Activated T-cell treated with anti-CD3 and anti-CD28 coated beads, Interleukin-2, amount 50 U/mL, for 72 hours (primary cell): ENCODE results near the gene POTEF. TPM values are rescaled to one million over a fixed set of nuclear protein-coding genes. Genes with fewer than 3 reads are reported as not detected.

Experiments used
- total RNA-seq, 2 donors: library from RNA; stranded (reverse); gene quantifications; one replicate each; pipeline ENCODE4 v1.2.3, GENCODE V29; 2022

Gene POTEF
- total RNA-seq, 2 donors from 2014 or later = not detected

Other genes starting within 250 kb of the POTEF start
- gene RAB6C, start 149.6 kb downstream of the POTEF start, total RNA-seq = under 1 TPM in 1 of 2 donors, not detected in 1; 0.14 TPM
- gene CCDC74B, start 15.9 kb upstream of the POTEF start, total RNA-seq = 1 to 10 TPM in 1 of 2 donors, under 1 TPM in 1; 0.99 to 2.2 TPM
- 10 to 100 TPM; 68.1 to 78.8 TPM for gene SMPD4, start 52.4 kb upstream of the POTEF start, total RNA-seq
- gene MZT2B, start 53.0 kb upstream of the POTEF start, total RNA-seq = 100 to 1,000 TPM; 324 to 329 TPM
- gene TUBA3E, start 69.2 kb upstream of the POTEF start, total RNA-seq = not detected
- 10 to 100 TPM; 77.4 to 95.4 TPM for gene IMP4, start 213.7 kb upstream of the POTEF start, total RNA-seq
- gene PTPN18, start 226.8 kb upstream of the POTEF start, total RNA-seq = 10 to 100 TPM; 48.8 to 50.7 TPM